ENCODE measurements around the gene DNAJC8. TPM values are rescaled to one million over a fixed set of nuclear protein-coding genes. Genes with fewer than 3 reads are reported as not detected.

DNAJC8 gene
- total RNA-seq, 1 donor from 2014 or later, result 103 TPM

- Mint-ChIP-seq H3K4me1 (peaks cover 24% of the 10 kb centered on the region), H3K4me3 (no peak overlapping the region), H3K27ac (no peak overlapping the region), H3K9me3 (no peaks in the 10 kb centered on the region), H3K36me3 (ENCODE audit: low read depth) (peaks cover 9% of the 10 kb centered on the region), H3K27me3 (no peaks in the 10 kb centered on the region)
- intact Hi-C loops (cut with micrococcal nuclease), result no loop called here
- ChIA-PET CTCF (no interaction called here), POLR2A (interaction anchor here (0.6 to 3.3 kb wide), 2 partner anchors 89 to 120 kb away, joined by 3 to 13 read pairs; partner anchors contain the start of gene MED18)
- no peak for ATAC-seq (ENCODE audit: low read depth)
- no peak for TF ChIP-seq CTCF (IDR thresholded peaks at IDR 0.05)
- DNase-seq, result no peak
These were observed 7.2 kb upstream of the DNAJC8 start for GRCh38 chr1:28240024-28240423.

GRCh38 chr1:28239004-28239403, 6.2 kb upstream of the DNAJC8 start:
- Mint-ChIP-seq H3K27me3 (no peaks in the 10 kb centered on the region), H3K36me3 (ENCODE audit: low read depth) (peaks cover 9% of the 10 kb centered on the region), H3K4me1 (peaks cover 16% of the 10 kb centered on the region), H3K27ac (peak overlapping the region; percentile 18), H3K9me3 (no peaks in the 10 kb centered on the region), H3K4me3 (no peak overlapping the region)
- TF ChIP-seq CTCF (IDR thresholded peaks at IDR 0.05), result no peak
- DNase-seq (no peak), ATAC-seq (ENCODE audit: low read depth) (no peak)
- POLR2A ChIA-PET, result interaction anchor here (0.7 to 7.9 kb wide), 3 partner anchors 8 to 465 kb away, joined by 6 to 171 read pairs (median 6); no protein-coding TSS in a partner anchor
- CTCF ChIA-PET, result interaction anchor here (1.4 kb wide), 1 partner anchor 9 kb away, joined by 3 read pairs; no protein-coding TSS in a partner anchor
- intact Hi-C loops (cut with micrococcal nuclease), result loop anchor here (5.0 kb wide), 1 partner anchor 982 kb away; no protein-coding TSS in a partner anchor

- H3K9me3 Mint-ChIP-seq, result no peaks in the 10 kb centered on the region
- intact Hi-C loops (cut with micrococcal nuclease), result loop anchor here (1.0 to 5.0 kb wide), 2 partner anchors 11 to 979 kb away; no protein-coding TSS in a partner anchor
- H3K27me3 Mint-ChIP-seq, result no peaks in the 10 kb centered on the region
- H3K36me3 Mint-ChIP-seq (ENCODE audit: low read depth), result peaks cover 15% of the 10 kb centered on the region
- TF ChIP-seq CTCF (IDR thresholded peaks at IDR 0.05), result no peak
- ChIA-PET POLR2A (interaction anchor here (0.7 to 7.9 kb wide), 10 partner anchors 10 to 412 kb away, joined by 3 to 171 read pairs (median 8); partner anchors contain the start of genes EYA3, MED18, PHACTR4 and RCC1), CTCF (interaction anchor here (1.0 to 1.1 kb wide), 2 partner anchors 11 to 28 kb away, joined by 3 to 4 read pairs; no protein-coding TSS in a partner anchor)
- no peak overlapping the region for H3K4me3 Mint-ChIP-seq
- peaks cover 23% of the 10 kb centered on the region for H3K4me1 Mint-ChIP-seq
- no peak for ATAC-seq (ENCODE audit: low read depth)
- DNase-seq, result no peak
- H3K27ac Mint-ChIP-seq, result no peak overlapping the region
These were observed 4.0 kb upstream of the DNAJC8 start for GRCh38 chr1:28236656-28237322.

- Mint-ChIP-seq H3K4me3 (no peak within 1 kb of the TSS), H3K27ac (no peak within 1 kb of the TSS), H3K27me3 (no peaks in the 10 kb centered on the region), H3K9me3 (no peaks in the 10 kb centered on the region), H3K4me1 (peaks cover 27% of the 10 kb centered on the region), H3K36me3 (ENCODE audit: low read depth) (peaks cover 15% of the 10 kb centered on the region)
- no peak for TF ChIP-seq CTCF (IDR thresholded peaks at IDR 0.05)
- intact Hi-C loops (cut with micrococcal nuclease), result loop anchor here (1.0 to 5.0 kb wide), 2 partner anchors 11 to 979 kb away; no protein-coding TSS in a partner anchor
- DNase-seq (peak; percentile 82), ATAC-seq (ENCODE audit: low read depth) (peak; percentile 95)
- POLR2A ChIA-PET, result interaction anchor here (0.5 to 7.9 kb wide), 19 partner anchors 11 to 888 kb away, joined by 3 to 171 read pairs (median 3); partner anchors contain the start of genes EYA3, MED18, PHACTR4 and PPP1R8
- CTCF ChIA-PET, result interaction anchor here (1.0 to 2.2 kb wide), 5 partner anchors 11 to 145 kb away, joined by 3 to 14 read pairs (median 4); no protein-coding TSS in a partner anchor
These were observed 3.2 kb upstream of the DNAJC8 start, which contains the start of gene ATP5IF1 for GRCh38 chr1:28235755-28236655. Gene ATP5IF1 (plus strand): TSS chr1:28236124. CDS start chr1:28236184, 60 bp downstream.

Measured in activated B cell treated with CpG ODN at 0.5 μM for 24 hours (primary cell).